GM18873 (cell line): ENCODE measurements around the gene IRX4.

Source experiments
- ATAC-seq: cut with Tn5 transposase; IDR thresholded peaks from one replicate; pipeline ENCODE4 v1.9.1; 2021; ENCODE audit warnings: mild to moderate bottlenecking, moderate library complexity, moderate number of reproducible peaks; ENCODE audit not compliant: unreplicated experiment, low FRiP score

The IRX4 gene

DNA sequence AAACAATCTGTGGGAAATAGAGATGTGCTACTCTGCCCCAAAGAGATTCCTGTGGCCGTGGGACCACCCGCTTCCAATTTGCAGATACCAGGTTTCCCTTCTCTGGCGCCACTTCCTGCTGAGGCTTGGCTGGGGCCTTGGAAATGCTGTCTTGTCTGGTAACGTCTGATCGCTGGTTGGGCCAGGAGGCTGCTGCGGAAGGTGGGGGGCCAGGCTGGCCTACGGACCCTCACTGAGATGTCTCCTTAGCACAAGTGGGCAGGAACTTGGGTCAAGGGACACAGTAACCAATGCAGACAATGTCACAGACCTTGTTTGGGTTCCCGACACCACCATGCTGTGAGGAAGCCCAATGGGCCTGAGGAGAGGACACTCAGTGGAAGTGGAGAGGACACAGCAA is 31.7 kb upstream of the IRX4 start:
- ATAC-seq: no peak

DNA sequence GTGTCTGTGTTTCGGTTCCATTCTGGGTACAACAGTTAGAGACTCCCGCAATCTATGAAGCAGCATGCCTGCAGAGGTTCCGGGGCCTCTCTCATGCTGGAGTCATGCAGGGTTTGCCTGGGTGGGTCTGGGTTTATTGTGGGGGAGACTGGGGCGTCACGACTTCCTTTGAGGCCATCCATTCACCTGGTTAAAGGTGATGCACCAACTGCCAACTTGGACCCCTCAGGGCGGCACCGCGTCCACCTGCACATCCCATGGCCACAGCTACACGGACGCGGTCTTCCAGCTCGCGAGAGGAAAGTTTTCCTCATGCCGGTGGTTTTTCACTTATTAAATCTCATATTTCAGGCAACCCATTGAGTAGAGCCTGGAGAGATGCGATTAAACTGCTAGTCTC is 30.9 kb upstream of the IRX4 start:
- no peak for ATAC-seq

DNA sequence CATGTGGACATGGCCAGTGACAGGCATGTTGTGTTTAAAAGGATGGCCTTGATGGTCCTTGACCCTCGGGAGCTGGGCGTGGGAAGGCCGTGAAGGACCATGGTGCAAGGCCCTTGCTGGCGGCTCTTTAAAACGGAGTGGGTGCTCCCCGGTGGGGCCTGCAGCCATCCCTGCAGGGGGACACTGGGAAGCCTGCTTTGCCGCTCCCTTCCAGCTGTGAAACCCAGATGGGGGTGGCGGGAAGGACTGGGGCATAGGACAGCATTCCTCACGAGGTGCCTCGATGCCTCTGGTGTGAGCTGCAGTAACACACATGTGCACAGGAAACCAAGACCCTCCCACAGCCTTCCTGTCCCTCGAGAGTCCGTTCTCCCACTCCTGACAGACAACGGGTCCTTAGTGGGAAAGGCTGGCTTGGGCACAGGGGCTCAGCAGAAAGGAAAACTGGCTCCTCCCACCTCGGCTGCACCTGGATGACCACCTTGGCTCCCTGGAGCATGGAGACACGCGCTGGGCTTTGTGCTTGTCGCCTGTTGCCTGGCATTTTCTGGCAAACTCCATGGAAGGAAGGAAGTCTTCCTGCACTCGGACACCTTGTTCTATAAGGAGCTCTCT is 30.3 kb upstream of the IRX4 start:
- ATAC-seq: no peak

DNA sequence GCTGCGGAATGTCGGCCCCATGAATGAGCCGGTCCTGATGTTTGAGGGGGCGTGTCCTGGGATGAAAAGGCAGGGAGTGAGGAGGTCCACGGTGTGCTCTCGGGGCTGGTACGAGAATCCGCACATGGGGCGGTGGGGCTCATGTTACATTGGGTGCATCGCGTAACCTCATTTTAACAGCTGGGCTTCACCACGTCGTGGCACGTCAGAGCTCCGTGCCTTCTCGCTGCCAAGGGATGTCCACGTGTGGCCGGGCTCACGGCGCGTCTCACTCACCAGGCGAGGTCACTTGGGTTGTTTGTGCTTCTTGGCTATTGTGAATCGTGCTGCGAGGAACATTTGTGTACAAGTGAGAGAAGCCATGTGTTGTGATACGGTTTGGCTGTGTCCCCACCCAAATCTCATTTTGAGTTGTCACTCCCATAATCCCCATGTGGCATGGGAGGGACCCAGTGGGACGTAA is 29.1 kb upstream of the IRX4 start:
- no peak for ATAC-seq

DNA sequence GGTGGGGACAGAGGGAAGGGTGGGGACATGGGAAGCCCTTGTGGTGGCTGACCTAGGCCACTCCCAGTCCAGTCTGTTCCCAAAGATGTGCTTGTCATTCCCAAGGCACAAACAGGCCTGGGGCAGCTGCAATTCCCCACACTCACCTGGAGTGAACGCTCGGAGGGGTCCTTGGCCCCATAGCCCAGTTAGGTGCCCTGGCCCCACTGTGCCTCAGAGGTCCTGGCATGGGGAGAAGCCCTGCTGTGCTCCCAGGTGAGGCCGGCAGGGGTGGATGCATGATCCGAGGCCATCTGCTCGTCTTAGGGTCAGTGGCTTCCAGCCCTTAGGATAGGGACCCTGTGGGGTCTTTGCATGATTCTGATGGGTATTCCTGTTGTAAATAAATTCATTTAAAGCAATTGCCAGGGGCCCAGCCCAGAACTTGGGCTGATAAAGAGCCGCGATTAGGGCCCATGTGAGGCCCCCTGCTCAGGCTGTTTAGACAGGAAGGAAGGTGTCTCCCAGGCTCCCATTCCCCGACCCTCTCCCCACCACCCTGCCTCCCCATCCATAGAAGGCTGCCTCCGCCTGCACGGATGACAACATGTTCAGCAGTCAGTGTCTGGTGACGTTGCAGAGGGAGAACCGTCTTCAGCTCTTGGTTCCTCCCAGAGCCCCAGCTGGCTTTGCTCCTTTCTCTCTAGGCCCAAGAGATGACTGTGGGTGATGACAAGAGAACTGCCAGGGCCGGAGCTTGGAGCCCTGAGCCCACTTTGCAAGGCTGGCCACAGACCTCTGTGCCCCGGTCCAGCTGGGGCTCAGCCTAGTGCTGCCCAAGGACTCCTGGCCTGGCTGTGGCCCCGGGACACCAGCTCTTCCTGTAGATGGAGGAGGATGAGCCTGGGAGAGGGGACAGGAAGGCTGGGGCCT is 28.4 kb upstream of the IRX4 start:
- no peak for ATAC-seq

DNA sequence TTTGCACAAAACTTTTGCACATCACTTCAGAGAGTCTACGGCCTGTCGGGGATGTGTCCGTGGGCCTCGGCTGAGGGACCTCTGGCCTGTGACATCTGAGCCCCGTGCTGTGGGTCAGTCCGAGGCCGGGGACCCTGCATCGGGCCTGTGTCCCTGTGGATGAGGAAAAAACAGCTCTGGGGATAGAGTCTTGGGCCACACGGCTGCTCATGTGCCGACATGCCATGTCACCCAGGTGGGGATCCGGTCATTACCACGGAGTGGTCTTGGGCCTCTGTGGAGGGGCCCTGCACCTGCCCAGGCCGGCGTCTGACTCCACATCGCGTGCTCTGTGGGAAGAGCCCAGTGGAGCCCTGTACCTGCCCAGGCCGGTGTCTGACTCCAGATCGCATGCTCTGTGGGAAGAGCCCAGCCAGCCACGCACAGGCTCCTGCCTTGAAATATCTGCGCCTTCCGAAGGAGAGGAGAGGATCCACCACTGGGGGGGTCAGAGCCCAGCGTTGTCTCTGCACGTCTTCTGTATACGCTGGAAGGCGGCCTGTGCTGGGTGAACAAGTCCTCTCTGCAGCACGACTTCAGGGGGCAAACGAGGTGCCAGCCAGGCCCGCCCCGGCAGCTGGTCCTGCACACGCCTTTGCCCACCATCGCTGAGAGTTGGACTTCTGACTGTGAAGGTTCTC is 27.5 kb upstream of the IRX4 start:
- no peak for ATAC-seq

GRCh38 chr5:1909346-1909985 is 26.7 kb upstream of the IRX4 start:
- no peak for ATAC-seq

GRCh38 chr5:1908931-1909330 is 26.2 kb upstream of the IRX4 start:
- ATAC-seq: no peak

DNA sequence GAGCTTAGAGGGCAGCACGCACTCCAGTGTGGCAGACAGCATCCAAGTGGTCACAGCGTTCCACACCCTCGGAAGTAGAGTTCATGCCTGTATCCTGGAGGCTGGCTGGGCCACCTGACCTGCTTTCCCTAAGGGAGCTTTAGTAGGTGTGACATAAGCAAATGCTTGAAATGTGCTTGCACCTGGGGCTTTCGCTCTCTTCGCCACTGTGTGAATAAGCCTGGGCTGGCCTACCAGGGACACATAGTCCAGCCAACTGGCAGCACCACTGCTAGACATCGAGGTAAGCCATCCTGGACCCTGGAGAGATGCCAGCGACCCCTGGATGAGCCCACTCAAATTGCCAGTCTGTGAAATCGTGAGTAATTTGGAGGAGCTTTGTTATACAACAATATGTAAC is 24.9 kb upstream of the IRX4 start:
- no peak for ATAC-seq

DNA sequence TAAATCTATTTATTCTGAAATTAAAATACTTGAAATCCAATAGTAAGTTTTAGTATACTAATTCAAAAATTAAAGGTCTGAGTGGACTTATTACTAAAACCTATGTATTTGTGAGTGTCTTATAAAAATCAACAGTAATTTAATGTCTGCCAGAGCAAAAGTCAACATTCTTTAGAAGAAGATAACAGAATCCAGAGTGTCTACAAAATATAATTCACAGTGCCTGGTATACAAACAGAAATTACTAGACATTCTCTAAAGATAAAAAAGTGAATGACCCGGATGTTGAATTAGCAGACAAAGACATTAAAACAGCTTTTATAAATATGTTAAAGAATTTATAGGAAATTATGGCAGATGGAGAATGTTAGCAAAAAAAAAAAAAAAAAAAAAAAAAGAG is 22.4 kb upstream of the IRX4 start:
- ATAC-seq: no peak

DNA sequence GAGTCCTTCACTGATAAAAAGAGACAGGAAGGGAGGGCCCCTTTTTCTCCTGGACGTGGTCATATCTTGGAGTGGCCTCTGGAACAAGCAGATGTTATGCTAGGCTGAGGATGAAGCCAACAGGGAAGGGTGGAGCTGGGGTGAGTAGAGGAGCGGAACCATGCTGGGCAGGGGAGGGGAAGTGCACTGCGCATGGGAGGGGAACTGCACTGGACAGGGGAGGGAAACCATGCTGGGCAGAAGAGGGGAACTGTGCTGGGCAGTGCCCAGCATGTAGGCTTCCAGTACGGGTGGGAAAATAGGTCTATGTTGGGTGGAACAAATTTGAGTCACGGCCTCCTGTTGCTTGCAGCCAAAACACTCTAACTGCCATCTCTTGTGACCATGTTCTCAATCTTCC is 19.3 kb upstream of the IRX4 start:
- ATAC-seq: no peak

DNA sequence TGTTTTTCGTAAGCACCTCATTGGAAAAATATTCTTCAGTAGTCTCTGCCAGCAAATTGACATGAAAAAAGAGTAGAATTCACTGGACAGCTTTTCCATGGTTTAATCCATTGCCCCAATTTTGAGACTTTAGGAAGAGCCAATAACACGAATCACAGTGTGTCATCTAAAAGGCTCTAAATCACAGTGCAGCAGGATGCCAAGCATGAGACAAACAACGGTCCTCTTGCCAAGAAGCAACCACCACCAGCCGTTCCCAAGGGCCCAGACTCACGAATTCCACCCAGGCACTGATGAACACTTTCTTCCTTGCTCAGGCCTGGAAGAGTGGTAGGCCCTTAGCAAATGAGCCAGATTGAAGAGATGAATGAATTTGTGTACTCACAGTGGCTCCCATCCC is 18.3 kb upstream of the IRX4 start:
- ATAC-seq: no peak

GRCh38 chr5:1899201-1899600 is 16.5 kb upstream of the IRX4 start:
- no peak for ATAC-seq

GRCh38 chr5:1897816-1898450 is 15.2 kb upstream of the IRX4 start:
- no peak for ATAC-seq

- no peak for ATAC-seq
Observed at GRCh38 chr5:1897386-1897785, 14.7 kb upstream of the IRX4 start.

DNA sequence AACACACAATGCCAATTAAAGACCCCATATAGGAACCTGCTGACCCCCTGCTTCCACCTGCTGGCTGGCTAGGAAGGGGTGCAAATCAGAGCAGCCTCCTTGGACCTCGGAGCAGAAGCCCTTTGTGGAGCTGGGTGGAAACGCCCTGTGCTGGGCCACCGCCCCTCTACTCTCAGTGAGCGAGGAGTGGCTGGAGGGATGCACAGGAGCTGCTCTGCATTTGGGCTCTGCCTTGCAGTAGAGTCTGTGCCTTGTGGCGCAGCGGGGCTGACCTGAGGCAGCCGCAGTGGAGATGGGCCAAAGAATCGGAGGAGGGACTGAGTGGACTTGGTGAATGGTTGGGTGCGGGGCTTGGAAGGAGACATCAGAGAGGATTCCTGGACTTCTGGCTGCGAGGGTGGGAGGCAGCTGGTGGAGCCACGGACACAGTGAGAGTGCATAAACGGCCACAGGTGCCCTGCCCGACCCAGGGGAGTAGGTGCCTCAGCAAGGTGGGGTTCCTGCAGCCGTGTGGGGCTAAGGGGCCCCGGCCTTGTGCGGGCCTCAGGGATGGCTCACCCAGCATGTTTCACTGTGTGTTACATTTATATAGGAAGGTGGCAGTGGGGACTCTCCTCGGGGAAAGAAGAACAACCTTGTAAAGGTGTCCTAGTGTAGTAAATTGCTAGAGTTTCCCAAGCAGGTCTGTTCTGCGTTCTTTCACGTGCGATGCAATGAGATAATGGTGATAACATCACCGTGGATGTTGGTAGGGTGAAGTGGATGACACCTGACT is 14.1 kb upstream of the IRX4 start:
- no peak for ATAC-seq

- no peak for ATAC-seq
Observed at GRCh38 chr5:1895739-1896420, 13.2 kb upstream of the IRX4 start.

DNA sequence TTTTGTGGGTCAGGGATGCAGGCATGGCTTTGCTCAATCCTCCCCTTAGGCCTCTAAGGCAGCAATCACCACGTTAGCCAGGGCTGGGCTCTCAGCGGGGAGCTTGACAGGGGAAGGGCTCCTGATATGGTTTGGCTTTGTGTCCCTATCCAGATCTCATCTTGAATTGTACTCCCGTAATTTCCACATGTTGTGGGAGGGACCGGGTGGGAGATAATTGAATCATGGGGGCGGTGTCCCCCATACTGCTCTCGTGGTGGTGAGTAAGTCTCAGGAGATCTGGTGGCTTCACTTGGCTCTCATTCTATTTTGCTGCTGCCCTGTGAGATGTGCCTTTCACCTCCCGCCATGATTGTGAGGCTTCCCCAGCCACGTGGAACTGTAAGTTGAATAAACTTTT is 11.5 kb upstream of the IRX4 start:
- no peak for ATAC-seq

DNA sequence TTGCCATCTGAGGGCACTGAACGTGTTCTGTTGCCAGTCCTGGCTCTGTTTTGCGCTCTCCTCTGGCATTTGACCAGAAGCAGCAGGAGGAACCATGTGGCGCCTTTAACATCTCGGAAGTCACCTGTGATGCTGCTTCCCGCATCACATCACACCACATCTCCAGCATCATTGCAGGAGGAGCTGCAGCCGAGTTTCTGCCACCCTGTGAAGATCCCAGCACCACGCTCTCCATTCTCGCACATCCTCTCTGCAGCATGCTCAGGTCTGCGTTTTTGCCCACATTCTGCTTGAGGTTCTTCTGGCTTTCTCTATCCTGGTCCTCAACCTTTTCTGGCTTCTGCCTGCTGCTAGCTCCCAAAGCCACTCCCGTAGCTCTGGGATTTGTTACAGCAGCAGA is 11.0 kb upstream of the IRX4 start:
- ATAC-seq: no peak
